ENCODE measurements around the gene TRPM1.

DNA sequence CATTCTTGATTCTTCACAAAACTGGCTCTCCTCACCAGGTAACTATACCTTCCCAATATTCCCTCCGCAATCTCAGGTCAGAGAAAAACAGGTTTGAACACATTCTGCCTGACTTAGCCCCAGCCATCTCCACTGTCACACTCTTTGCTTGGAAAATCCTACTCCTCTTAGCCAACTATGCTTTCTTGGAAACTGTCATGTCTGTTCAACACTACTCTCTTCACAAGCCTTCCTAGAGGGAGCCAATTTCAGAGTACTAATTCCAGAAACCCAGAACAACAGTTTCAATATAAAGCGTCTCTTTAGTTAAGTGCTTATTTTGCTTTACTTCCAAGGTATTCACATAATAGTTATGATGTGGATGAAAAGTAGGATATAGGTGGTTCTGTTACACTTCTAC is 131.8 kb downstream of the TRPM1 start:
- TF ChIP-seq POLR2A (IDR thresholded peaks at IDR 0.05): no peak
- TF ChIP-seq CTCF (IDR thresholded peaks at IDR 0.05 in 4 of 5, conservative IDR thresholded peaks at IDR 0.05 in 1 of 5): no peak

Data from gastrocnemius medialis (tissue), 4 donors.